Stimulated activated CD4-positive, alpha-beta T cell treated with anti-CD3 and anti-CD28 coated beads, TNF-alpha, amount 100 ng/mL, for 48 hours (primary cell): ENCODE data around the gene UBAP2.
A peak's percentile ranks its signal among the peaks of the same experiment; 100 is the strongest.

ENCODE experiments used
- DNase-seq, 3 donors: peaks; one replicate each; pipeline ENCODE4 v3.0.0-alpha.2; 2020; ENCODE audit warnings: low read depth in 3 of 3

UBAP2 gene, protein sequence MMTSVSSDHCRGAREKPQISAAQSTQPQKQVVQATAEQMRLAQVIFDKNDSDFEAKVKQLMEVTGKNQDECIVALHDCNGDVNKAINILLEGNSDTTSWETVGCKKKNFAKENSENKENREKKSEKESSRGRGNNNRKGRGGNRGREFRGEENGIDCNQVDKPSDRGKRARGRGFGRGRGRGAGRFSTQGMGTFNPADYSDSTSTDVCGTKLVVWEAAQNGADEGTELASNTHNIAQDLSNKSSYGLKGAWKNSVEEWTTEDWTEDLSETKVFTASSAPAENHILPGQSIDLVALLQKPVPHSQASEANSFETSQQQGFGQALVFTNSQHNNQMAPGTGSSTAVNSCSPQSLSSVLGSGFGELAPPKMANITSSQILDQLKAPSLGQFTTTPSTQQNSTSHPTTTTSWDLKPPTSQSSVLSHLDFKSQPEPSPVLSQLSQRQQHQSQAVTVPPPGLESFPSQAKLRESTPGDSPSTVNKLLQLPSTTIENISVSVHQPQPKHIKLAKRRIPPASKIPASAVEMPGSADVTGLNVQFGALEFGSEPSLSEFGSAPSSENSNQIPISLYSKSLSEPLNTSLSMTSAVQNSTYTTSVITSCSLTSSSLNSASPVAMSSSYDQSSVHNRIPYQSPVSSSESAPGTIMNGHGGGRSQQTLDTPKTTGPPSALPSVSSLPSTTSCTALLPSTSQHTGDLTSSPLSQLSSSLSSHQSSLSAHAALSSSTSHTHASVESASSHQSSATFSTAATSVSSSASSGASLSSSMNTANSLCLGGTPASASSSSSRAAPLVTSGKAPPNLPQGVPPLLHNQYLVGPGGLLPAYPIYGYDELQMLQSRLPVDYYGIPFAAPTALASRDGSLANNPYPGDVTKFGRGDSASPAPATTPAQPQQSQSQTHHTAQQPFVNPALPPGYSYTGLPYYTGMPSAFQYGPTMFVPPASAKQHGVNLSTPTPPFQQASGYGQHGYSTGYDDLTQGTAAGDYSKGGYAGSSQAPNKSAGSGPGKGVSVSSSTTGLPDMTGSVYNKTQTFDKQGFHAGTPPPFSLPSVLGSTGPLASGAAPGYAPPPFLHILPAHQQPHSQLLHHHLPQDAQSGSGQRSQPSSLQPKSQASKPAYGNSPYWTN

DNA sequence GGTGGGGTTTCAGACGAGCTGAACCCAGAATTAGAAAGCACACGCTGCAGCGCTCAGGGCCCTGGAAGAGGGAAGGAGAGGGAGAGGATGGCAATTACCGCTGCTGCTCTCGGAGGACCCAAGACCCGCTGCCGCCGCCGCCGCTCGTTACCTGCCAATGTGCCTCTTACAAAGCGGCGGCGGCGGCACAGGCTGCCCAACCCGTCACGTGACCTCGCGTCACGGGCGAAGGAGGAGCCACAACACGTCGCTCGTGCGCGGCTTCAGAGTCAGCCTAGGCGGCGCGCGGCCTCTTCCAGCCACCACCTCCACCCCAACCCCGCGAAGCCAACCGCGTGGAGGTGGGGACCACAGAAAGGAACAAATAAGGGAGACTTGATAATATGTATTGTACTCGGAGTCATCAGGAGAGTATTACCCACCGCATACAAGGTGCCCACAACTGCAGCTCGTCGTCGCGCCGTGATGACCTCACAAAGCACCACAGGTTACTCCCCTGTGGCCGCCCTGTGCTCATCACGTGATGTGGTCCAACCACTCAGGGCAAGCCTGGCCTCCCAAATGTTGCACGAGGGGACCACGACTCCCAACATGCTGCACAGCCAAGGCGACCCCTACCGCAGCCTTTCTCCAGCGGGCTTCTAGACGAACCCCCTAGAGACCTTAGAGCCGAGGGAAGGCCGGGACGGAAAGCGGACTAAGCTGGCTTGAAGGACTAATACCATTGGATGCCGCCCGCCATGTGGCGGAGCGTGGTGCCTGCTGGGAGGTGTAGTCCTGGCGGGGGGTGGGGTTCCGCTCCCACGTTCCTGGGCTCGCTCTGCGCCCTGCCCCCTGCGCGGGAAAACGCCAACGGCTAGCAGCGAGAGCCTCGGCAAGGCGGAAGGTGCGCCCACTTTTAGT lies at the start of gene UBAP2:
TSS of gene UBAP2 (minus strand) at position 161 of the 903 bp plus-strand sequence. CDS start 31,739 bp downstream, outside the sequence.
- DNase-seq = peak; percentile 92 to 98 (median 95)

DNA sequence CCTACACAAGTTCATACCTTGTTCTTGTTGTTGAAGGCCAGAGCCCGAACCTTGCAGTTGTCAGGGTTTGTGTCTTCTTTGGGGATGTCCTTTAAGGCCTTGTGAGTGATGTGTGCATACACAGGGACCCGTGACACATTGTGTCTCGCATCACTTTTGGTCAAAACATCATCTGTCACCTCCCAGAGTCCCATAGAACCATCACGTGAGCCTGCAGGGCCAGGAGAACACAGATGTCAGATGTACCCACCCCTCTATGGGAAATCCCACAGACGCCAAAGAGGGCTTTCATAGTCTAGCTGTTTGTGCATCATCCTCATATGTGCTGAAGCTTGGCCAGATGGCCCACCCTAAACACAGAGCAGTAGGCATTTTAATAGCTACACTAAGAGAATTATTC lies 49.6 kb upstream of the UBAP2 start:
- DNase-seq = no peak

DNA sequence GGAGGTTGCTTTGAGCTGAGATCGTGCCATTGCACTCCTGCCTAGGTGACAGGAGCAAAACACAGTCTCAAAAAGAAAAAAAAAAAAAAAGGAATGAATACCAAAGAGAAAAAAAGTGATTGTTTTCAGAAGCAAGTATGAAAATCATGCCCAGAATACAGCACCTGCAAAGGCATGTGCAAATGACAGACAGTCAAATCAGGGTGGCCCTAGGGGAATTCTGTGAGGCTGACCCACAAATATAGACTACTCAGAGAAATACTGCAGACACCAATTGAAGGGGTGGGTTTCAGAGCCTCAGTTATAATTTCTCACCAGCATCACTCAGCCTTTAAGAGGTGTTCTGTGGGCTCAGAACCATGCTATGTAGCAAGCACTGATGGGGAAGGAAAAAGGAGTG lies 49.2 kb upstream of the UBAP2 start:
- no peak for DNase-seq

DNA sequence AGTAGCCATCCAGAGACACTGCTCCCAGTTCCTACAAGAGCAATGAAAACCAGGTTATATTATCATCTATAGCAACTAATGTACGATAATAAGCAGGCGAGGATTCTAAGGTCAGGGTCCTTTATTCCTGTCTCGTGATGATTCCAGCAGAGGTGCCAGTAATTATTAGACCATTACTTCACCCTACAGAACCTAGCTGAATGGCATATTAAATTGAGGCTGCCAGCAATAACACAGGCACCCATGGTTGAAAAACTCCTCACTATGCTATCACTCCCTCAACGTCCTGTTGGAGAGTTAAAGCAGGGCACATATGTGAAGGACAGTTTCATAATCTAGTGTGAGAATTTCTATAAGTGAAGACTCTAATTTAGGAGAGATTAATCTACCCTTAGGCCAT lies 48.1 kb upstream of the UBAP2 start:
- no peak for DNase-seq

DNA sequence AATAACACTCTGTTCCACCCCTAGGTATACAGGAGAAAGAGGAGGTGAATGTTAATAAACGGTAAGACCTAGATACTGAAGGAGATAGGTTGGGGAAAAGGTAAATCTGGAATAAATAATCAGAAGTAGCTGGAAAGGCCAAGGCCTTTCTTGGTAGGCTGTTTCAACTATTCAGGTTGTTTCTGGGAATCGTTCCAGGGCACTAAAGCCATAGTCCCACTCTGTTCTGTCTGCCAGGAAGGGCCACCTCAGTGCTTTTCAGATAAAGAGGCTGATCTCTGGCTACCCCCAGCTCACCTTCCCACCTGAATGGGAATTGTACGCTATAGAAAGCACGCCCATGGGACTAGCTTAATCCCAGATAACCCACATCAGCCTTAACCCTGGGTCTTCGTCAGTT lies 44.9 kb upstream of the UBAP2 start:
- DNase-seq = no peak

DNA sequence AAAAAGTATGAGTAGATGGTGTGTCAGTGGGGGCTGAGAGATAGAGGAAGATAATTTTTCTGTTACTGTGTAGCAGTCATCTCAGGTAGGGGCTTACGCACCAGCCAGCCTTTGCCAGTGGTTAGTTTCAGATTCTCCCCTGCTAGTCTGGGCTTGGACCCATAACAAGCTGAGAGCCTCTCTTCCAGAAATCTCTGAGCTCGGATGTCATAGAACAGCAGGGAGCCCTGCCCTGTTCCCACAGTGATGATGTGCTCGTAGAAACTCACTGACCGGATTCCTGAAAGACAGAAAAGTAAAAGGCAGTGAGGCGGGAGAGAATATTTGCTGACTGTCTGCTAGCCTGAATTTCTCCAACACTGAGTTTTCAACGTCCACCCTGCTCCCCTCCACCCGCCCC lies 40.6 kb upstream of the UBAP2 start:
- DNase-seq = no peak

DNA sequence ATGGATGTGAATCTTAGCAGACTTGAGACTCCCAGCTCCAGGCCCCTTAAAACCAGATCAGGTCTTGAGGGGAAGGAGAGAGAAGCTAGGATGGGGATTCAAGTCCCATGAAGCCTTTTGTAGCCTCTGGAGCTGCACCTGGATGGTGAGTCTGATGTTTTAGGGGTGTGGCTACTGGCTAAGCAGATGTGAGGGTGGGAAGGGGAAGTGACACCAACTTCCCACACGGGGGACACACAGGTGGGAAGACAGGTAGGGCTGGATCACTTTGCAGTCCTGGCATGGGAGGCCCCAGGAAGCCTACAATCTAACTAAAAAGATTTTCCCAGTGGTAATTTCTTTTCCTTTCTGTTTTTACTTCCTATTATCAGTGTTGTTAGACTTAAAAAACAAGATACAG lies 38.7 kb upstream of the UBAP2 start:
- DNase-seq = no peak

DNA sequence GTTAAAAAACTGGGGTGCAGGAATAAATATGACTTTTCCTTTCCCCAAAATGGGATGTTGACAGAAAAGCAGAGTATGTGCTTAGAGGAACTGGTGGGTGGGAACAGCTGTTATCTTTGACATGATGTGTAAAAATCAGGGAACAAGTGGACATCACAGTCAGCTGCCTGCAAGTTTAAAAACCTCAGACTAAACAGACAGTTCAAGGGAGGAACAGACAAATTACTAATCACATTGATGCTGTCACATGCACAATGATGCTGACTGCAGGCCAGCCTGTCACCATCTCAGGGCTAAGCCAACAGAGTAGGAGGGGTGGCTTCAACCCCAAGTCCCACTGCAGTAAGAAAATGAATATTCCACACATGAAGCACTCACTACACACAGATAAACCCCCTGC lies 38.2 kb upstream of the UBAP2 start:
- no peak for DNase-seq

DNA sequence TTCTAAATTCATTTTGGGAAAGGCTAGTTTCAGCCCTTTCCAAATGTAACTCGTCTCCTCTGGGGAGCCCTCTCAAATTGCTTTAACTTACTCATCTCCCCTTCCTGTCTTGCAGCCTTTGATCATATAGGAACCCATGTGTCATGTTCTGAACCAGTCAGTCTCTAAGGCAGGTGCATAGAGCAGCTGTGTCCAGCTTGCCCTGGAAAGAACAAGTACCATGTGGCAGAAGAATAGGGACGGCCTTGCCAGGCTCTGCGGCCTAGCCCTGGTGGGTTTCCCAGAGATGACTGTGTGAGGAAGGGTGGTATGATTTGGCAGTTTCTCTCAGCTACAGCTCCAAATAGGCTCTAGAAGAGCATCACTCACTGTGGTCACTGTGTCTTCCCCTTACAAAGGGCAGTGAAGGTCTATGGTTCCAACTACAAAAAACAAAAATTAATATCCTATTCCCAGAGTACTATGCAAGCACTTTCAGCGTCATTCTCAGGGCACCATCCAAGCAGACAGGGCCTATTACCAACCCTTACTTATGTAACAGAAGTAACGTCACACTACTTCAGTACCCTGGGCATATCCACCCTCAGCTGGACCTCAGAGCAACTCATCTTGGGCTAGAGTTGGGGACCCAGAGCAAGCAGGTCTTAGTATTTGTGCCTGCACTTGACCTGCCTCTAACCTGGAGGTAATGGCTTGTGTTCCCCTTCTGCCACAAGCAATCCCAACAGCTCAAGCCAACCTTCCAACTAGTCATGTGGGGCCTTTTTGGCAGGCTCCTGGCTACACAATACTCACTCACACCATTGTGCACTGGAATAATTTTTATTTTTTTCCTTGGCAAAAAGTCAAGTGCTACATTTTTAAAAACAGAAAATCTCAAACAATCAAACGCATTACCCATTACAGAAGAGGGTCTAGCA lies 37.2 kb upstream of the UBAP2 start:
- no peak for DNase-seq

DNA sequence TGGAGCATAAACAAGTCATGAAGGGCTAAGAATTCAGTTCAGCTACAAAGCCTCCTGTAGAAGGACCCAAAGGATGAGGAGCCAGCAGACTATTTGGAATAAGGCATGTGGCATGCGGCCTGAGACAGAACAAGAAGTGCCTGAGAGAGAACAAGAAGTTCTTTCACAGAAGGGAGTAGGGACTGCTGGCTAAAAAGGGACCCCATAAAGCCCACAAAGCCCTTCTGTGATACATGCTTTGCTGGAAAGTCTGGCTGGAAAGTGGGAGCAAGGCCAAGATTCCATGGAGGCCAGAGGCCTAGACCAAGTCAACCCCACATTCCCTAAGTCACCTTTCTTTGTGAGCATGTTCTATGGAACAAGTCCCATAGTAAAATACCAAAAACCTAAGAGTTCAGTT lies 35.9 kb upstream of the UBAP2 start:
- DNase-seq = no peak

DNA sequence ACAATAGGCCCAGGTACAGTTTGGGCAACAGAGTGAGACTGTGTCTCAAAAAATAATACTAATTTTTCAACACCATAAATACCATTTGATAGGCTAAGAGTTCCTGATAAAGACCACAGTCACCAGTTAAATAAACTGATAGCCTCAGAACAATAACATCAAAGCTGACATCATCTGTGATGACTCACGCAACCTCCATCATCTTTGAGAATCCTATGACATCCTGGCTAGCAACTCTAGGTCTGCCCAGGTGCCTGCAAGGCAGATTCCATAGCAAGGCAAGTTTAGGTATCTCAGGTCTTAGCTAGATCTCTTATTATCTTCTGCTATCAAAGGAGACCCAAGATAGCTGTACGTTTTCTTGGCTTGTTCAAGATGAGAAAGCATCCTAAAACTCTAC lies 30.5 kb upstream of the UBAP2 start:
- no peak for DNase-seq

DNA sequence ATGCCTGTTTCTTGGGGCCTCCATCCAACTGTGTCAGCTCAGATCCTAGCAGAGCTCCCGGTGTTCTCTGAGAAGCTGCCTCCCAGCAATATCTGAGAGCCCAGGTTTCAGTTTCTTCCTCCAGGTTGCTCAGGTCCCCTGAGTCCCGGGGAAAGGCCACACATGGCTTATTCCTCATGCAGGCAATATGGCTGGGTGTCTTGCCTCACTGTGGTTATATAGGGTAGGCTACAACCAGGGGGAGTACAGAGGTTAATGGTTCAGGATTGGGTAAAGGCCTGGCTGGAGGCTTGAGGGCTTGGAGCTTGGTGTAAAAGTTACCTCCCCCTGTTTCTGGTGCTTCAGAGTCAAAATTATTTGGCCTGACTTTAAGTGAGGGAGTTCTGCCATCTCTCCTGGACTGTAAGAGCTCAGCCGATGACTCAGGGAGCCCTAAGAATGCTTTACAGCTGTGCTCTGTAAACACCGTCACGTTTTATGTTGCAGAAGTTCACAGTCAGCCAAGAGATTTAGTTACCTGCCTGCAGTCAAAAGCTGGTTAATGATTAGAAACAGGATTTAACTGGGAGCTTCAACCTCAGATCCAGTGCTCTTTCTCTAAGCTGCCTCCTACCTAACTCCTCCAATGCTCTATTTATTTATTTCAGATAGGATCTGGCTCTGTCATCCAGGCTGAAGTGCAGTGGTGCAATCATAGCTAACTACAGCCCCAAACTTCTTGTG lies 24.3 kb upstream of the UBAP2 start:
- no peak for DNase-seq

DNA sequence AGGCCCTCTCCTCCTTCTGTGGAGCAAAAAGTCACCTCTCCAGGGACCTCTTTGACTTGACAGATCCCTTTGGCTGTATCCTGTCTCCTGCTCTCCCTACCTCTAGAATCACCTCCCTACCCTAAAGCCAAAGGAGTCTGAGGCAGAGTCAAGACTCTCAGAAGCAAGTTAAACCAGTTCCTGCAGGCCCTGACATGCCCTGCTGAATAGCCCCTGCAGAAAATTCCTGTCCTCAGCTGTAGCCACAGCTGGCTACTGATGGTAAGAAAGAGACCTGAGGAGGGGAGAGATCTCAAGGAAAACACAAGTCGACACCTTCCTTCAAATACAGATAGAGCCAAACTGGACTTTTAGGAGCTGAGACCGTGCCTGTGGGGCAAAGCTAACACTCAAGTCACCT lies 23.7 kb upstream of the UBAP2 start:
- DNase-seq = no peak

DNA sequence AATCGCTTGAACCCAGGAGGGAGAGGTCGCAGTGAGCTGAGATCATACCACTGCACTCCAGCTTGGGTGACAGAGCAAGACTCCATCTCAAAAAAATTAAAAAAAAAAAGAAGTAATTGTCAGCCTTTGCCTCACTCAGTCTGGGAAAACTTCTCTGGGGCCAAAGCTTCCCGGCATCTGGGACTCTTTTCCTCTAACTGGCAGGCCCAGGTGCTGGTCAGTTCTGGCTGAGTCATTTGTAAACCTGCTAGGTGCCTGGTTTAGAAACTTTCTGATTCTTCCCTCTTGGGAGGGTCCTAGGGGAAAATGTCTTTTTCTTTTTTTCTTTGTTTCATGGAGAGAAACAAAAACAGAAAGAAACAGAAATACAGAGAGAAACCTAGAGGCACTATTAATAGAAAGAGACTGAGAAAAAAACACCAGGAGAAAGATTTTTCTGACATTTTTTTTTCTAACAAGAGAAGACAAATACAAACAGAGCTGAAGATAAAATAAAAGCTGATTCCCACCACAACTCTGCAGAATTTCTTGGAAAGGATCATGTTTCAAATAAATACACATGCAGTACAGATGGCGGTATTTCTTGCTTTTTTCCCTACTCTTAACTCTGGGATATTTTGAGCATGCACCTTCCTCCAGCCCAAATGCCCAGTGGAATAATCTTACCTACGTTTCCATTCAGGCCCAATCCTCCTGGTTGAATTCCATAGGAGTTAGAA lies 22.1 kb upstream of the UBAP2 start:
- no peak for DNase-seq

DNA sequence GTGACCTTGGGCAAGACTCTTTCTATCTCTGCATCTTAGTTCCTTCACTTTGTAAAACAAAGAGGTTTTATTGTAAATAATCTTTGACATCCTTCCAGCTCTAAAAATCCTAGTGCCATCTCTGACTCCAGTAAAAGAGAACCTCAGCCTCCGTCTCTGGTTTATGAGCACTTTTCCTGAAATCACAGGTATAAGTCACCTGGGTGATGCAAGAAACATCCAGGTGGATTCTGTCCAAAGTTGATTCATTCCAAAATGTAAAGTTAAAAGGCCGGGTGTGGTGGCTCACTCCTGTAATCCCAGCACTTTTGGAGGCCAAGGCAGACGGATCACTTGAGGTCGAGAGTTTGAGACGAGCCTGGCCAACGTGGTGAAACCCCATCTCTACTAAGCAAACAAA lies 21.1 kb upstream of the UBAP2 start:
- no peak for DNase-seq

DNA sequence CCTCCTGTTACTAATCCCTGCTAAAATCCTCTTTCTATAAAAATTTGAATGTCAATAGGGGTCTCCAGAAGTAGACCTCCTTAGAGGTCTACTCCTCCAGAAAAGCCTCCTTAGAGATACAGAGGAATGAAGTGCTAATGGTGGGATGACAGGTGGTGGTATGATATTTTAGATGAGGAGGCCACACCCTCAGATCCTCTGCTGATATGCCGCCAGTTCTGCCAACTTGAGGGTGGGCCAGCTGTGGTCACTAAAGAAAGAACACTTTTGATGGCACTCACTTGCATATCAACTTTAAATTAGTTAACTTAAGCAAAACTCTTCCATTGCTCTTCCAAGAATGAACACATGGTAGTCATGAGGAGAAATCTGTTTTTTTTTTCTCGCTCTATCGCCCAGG lies 16.9 kb upstream of the UBAP2 start:
- no peak for DNase-seq

DNA sequence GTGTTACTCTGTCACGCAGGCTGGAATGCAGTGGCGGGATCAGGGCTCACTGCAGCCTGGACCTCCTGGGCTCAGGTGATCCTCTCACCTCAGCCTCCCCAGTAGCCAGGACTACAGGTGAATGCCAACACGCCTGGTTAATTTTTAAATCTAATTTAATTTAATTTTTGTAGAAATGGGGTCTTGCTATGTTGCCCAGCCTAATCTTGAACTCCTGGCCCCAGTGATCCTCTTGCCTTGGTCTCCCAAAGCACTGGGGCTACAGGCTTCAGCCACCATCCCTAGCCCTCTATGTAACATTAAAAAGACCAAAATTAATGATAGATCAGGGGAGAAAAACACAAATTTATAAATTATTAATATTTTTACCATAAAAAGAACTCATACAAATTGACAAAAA lies 11.3 kb upstream of the UBAP2 start:
- DNase-seq = no peak

DNA sequence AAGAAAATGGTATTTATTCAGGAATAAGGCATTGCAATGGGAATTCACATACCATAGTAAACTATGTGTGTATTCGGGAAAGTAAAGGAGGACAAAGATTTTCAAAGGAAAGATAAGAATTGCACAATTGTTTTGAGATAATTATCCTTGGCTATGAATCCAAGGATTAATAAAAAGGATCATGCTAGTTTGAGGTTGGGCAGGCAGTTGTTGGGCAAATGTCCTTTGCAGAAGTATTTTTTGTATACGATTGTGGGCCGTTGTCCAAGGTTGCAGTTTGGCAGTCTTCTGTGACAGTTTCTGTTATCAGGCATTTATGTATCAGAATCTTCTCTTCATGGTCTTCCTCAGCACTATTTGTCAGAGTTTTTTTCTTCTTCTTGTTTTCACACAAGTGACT lies 10.6 kb upstream of the UBAP2 start:
- DNase-seq = no peak
